ENCODE results near the gene ANK3. TPM values are rescaled to one million over a fixed set of nuclear protein-coding genes. Genes with fewer than 3 reads are reported as not detected.

Gene ANK3
- total RNA-seq, 1 experiment from 2014 or later, result 29.8 TPM

DNA sequence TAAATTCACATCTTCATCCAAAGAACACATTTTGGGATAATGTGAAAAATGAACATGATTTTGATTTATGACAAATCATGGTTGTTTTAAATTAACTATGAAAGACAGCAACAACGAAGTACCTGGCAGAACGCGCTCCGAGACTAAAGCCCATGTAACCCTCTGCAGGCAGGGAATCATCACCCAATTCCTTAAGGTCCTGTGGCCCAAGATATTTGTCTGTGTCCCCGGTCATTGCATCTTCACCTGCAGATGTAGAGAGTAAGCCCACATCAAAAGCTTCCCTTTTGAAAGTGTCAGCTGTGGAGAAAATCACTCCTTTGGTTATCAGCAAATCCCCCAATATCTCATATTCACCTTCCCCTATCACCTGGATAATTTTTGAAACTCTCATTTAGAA lies 250.8 kb downstream of the ANK3 start:
- no peak overlapping the region for H3K4me3 Mint-ChIP-seq (ENCODE audit: low read depth, unreplicated experiment)
- TF ChIP-seq, protein P1, sequence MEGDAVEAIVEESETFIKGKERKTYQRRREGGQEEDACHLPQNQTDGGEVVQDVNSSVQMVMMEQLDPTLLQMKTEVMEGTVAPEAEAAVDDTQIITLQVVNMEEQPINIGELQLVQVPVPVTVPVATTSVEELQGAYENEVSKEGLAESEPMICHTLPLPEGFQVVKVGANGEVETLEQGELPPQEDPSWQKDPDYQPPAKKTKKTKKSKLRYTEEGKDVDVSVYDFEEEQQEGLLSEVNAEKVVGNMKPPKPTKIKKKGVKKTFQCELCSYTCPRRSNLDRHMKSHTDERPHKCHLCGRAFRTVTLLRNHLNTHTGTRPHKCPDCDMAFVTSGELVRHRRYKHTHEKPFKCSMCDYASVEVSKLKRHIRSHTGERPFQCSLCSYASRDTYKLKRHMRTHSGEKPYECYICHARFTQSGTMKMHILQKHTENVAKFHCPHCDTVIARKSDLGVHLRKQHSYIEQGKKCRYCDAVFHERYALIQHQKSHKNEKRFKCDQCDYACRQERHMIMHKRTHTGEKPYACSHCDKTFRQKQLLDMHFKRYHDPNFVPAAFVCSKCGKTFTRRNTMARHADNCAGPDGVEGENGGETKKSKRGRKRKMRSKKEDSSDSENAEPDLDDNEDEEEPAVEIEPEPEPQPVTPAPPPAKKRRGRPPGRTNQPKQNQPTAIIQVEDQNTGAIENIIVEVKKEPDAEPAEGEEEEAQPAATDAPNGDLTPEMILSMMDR (IDR thresholded peaks at IDR 0.05; ENCODE audit: unreplicated experiment), result no peak
- BruUV-seq (replicated peaks), result no TSS peak
- peaks cover 6% of the 10 kb centered on the region for H3K4me1 Mint-ChIP-seq (ENCODE audit: low read depth, unreplicated experiment)
- no peaks in the 10 kb centered on the region for H3K9me3 Mint-ChIP-seq (ENCODE audit: low read depth, unreplicated experiment)
- H3K36me3 Mint-ChIP-seq (ENCODE audit: insufficient read depth, unreplicated experiment), result peaks cover 4% of the 10 kb centered on the region
- H3K27ac Mint-ChIP-seq (ENCODE audit: unreplicated experiment), result no peak overlapping the region
- DNase-seq, result no peak
- CTCF ChIA-PET, result interaction anchor here (1.0 to 1.9 kb wide), 6 partner anchors 16 to 95 kb away, joined by 3 to 6 read pairs (median 4); no protein-coding TSS in a partner anchor
- intact Hi-C loops (cut with micrococcal nuclease; ENCODE audit: unreplicated experiment), result no loop called here
- H3K27me3 Mint-ChIP-seq (ENCODE audit: unreplicated experiment), result no peaks in the 10 kb centered on the region

DNA sequence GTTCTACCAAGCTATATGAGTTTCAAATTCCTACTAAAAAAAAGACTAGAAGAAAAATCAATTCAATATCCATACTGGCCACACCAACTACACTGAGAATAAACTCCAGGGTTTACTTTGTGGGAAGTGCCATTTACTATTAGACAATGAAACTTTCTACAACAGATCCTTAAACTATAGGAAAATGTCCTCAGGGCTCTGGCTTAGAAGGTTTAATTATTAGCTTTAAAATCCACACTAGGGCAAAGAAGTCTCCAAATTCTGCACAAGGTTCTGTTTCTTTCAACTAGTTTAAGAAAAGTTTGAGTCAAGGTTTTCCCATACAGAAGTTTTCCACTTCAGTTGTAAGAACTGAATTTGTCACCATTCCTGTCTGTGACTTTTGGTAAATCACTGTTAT lies 251.6 kb downstream of the ANK3 start:
- Mint-ChIP-seq H3K27me3 (ENCODE audit: unreplicated experiment) (no peaks in the 10 kb centered on the region), H3K36me3 (ENCODE audit: insufficient read depth, unreplicated experiment) (peaks cover 4% of the 10 kb centered on the region), H3K4me3 (ENCODE audit: low read depth, unreplicated experiment) (no peak overlapping the region), H3K9me3 (ENCODE audit: low read depth, unreplicated experiment) (no peaks in the 10 kb centered on the region), H3K4me1 (ENCODE audit: low read depth, unreplicated experiment) (no peaks in the 10 kb centered on the region), H3K27ac (ENCODE audit: unreplicated experiment) (no peak overlapping the region)
- TF ChIP-seq, protein P1 (IDR thresholded peaks at IDR 0.05; ENCODE audit: unreplicated experiment), result no peak
- BruUV-seq (replicated peaks), result no TSS peak
- DNase-seq, result no peak
- CTCF ChIA-PET, result interaction anchor here (0.6 to 1.9 kb wide), 5 partner anchors 15 to 251 kb away, joined by 3 to 4 read pairs (median 3); partner anchors contain the start of gene ANK3
- intact Hi-C loops (cut with micrococcal nuclease; ENCODE audit: unreplicated experiment), result no loop called here

DNA sequence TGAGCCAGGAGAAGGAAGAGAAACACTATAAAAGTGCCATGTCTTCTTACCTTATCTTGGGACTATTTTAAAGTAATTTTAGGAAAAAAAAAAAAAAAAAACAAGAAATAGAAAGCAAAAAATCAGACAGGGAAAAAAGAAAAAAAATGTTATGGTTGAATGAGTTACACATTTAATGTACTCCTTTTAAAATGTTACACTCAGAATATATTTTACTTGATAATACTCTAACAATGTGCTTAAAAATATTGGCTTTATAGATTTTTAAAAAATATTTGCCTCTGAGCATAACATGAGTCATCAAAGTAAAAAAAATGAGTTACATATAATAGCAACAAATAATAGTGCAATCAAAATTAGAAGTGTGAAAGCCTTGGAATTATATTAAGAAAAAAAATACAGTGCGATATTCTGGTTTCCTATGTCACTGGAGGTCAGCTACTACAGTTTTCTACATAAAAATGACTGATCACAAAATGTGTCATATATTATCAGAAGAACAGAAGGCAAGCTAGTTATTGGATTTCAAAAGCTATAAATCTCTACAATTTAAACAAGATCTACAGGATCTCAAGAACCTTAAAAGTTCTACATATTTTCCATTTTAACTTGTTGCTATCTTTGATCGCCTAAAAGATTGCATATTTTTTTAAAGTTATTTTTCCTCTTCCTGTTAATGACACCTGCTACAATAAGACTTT lies 252.2 kb downstream of the ANK3 start:
- no peaks in the 10 kb centered on the region for H3K4me1 Mint-ChIP-seq (ENCODE audit: low read depth, unreplicated experiment)
- H3K27me3 Mint-ChIP-seq (ENCODE audit: unreplicated experiment), result no peaks in the 10 kb centered on the region
- H3K27ac Mint-ChIP-seq (ENCODE audit: unreplicated experiment), result no peak overlapping the region
- no peak for DNase-seq
- no peak overlapping the region for H3K4me3 Mint-ChIP-seq (ENCODE audit: low read depth, unreplicated experiment)
- TF ChIP-seq, protein P1 (IDR thresholded peaks at IDR 0.05; ENCODE audit: unreplicated experiment), result no peak
- intact Hi-C loops (cut with micrococcal nuclease; ENCODE audit: unreplicated experiment), result no loop called here
- CTCF ChIA-PET, result interaction anchor here (0.6 to 1.9 kb wide), 5 partner anchors 14 to 252 kb away, joined by 3 to 6 read pairs (median 3); partner anchors contain the start of gene ANK3
- peaks cover 4% of the 10 kb centered on the region for H3K36me3 Mint-ChIP-seq (ENCODE audit: insufficient read depth, unreplicated experiment)
- no peaks in the 10 kb centered on the region for H3K9me3 Mint-ChIP-seq (ENCODE audit: low read depth, unreplicated experiment)
- no TSS peak for BruUV-seq (replicated peaks)

DNA sequence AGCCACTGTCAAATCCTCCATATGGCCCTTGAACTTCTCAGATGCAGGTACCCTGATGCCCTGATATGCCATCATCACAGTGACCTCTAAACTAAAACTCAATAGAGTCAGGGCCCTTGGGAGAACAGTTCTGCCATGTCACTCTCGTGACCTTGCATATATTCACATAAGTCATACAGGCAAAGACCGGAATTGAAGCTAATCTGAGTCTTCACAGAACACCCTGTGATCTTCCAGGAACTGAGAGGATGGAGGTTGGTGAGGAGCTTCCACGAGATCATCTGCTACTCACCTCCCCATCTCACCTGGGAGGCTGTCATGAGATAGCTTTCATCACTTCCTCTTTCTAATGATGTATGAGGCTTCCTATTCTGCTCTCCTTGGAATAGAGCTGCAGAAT lies 254.7 kb downstream of the ANK3 start:
- no peak overlapping the region for H3K4me3 Mint-ChIP-seq (ENCODE audit: low read depth, unreplicated experiment)
- no TSS peak for BruUV-seq (replicated peaks)
- DNase-seq, result no peak
- H3K27ac Mint-ChIP-seq (ENCODE audit: unreplicated experiment), result no peak overlapping the region
- intact Hi-C loops (cut with micrococcal nuclease; ENCODE audit: unreplicated experiment), result no loop called here
- H3K9me3 Mint-ChIP-seq (ENCODE audit: low read depth, unreplicated experiment), result no peaks in the 10 kb centered on the region
- H3K4me1 Mint-ChIP-seq (ENCODE audit: low read depth, unreplicated experiment), result peaks cover 14% of the 10 kb centered on the region
- H3K27me3 Mint-ChIP-seq (ENCODE audit: unreplicated experiment), result no peaks in the 10 kb centered on the region
- peaks cover 4% of the 10 kb centered on the region for H3K36me3 Mint-ChIP-seq (ENCODE audit: insufficient read depth, unreplicated experiment)
- CTCF ChIA-PET, result interaction anchor here (1.4 kb wide), 1 partner anchor 20 kb away, joined by 5 read pairs; no protein-coding TSS in a partner anchor
- TF ChIP-seq, protein P1 (IDR thresholded peaks at IDR 0.05; ENCODE audit: unreplicated experiment), result no peak
